ENCODE measurements around the gene PRND. TPM values are rescaled to one million over a fixed set of nuclear protein-coding genes. Genes with fewer than 3 reads are reported as not detected.

Gene PRND
- total and polyA plus RNA-seq, 2 donors (not counting 1 experiment from before 2014, with no cell fraction given): not detected

GRCh38 chr20:4765681-4766080 is 44.0 kb downstream of the PRND start:
- TF ChIP-seq CTCF (conservative IDR thresholded peaks at IDR 0.05 in 1 of 2, IDR thresholded peaks at IDR 0.05 in 1 of 2; ENCODE audit: low read depth in 1 of 2, low read length in 2 of 2): no peak
- TF ChIP-seq EZH2 (IDR thresholded peaks at IDR 0.05; ENCODE audit: low read length, missing control alignments): no peak
- no peak overlapping the region for H2AFZ ChIP-seq (ENCODE audit: low read length)
- DNase-seq (ENCODE audit: low read depth in 2 of 2): no peak
- no peak overlapping the region for H3K27ac ChIP-seq (ENCODE audit: insufficient read depth, low read length)
- H3K4me1 ChIP-seq (ENCODE audit: control insufficient read depth, extremely low read depth, insufficient read depth, low read length): peaks cover 7% of the 10 kb centered on the region
- no peak overlapping the region for H3K4me3 ChIP-seq (replicated peaks in 1 of 4; ENCODE audit: control extremely low read depth in 1 of 4, insufficient read depth in 1 of 4, low read depth in 3 of 4, low read length in 4 of 4)
- no peaks in the 10 kb centered on the region for H4K20me1 ChIP-seq (ENCODE audit: control insufficient read depth, extremely low read depth, insufficient read depth, low read length)
- no peak overlapping the region for H3K4me2 ChIP-seq (ENCODE audit: extremely low read depth, insufficient read depth, low read length)
- no peaks in the 10 kb centered on the region for H3K36me3 ChIP-seq (ENCODE audit: control insufficient read depth, insufficient read depth, low read length)
- H3K79me2 ChIP-seq (ENCODE audit: control insufficient read depth, insufficient read depth, low read length): no peaks in the 10 kb centered on the region
- H3K9ac ChIP-seq (ENCODE audit: insufficient read depth, low read length): no peak overlapping the region
- H3K27me3 ChIP-seq (ENCODE audit: control insufficient read depth, insufficient read depth, low read length): no peaks in the 10 kb centered on the region
- no peaks in the 10 kb centered on the region for H3K9me3 ChIP-seq (ENCODE audit: control insufficient read depth, insufficient read depth, low read depth, low read length)

GRCh38 chr20:4766631-4767030 is 44.9 kb downstream of the PRND start:
- DNase-seq (ENCODE audit: low read depth in 2 of 2): no peak
- no peak overlapping the region for H3K4me2 ChIP-seq (ENCODE audit: extremely low read depth, insufficient read depth, low read length)
- H3K4me3 ChIP-seq (replicated peaks in 1 of 4; ENCODE audit: control extremely low read depth in 1 of 4, insufficient read depth in 1 of 4, low read depth in 3 of 4, low read length in 4 of 4): no peak overlapping the region
- no peak overlapping the region for H3K27ac ChIP-seq (ENCODE audit: insufficient read depth, low read length)
- peaks cover under 1% of the 10 kb centered on the region for H3K4me1 ChIP-seq (ENCODE audit: control insufficient read depth, extremely low read depth, insufficient read depth, low read length)
- no peak for TF ChIP-seq CTCF (conservative IDR thresholded peaks at IDR 0.05 in 1 of 2, IDR thresholded peaks at IDR 0.05 in 1 of 2; ENCODE audit: low read depth in 1 of 2, low read length in 2 of 2)
- no peak for TF ChIP-seq EZH2 (IDR thresholded peaks at IDR 0.05; ENCODE audit: low read length, missing control alignments)
- no peak overlapping the region for H3K9ac ChIP-seq (ENCODE audit: insufficient read depth, low read length)
- H4K20me1 ChIP-seq (ENCODE audit: control insufficient read depth, extremely low read depth, insufficient read depth, low read length): no peaks in the 10 kb centered on the region
- no peaks in the 10 kb centered on the region for H3K36me3 ChIP-seq (ENCODE audit: control insufficient read depth, insufficient read depth, low read length)
- no peak overlapping the region for H2AFZ ChIP-seq (ENCODE audit: low read length)
- H3K9me3 ChIP-seq (ENCODE audit: control insufficient read depth, insufficient read depth, low read depth, low read length): no peaks in the 10 kb centered on the region
- H3K79me2 ChIP-seq (ENCODE audit: control insufficient read depth, insufficient read depth, low read length): no peaks in the 10 kb centered on the region
- no peaks in the 10 kb centered on the region for H3K27me3 ChIP-seq (ENCODE audit: control insufficient read depth, insufficient read depth, low read length)

- no peaks in the 10 kb centered on the region for H4K20me1 ChIP-seq (ENCODE audit: control insufficient read depth, extremely low read depth, insufficient read depth, low read length)
- no peak overlapping the region for H3K27ac ChIP-seq (ENCODE audit: insufficient read depth, low read length)
- no peaks in the 10 kb centered on the region for H3K27me3 ChIP-seq (ENCODE audit: control insufficient read depth, insufficient read depth, low read length)
- TF ChIP-seq CTCF (conservative IDR thresholded peaks at IDR 0.05 in 1 of 2, IDR thresholded peaks at IDR 0.05 in 1 of 2; ENCODE audit: low read depth in 1 of 2, low read length in 2 of 2): no peak
- TF ChIP-seq EZH2 (IDR thresholded peaks at IDR 0.05; ENCODE audit: low read length, missing control alignments): no peak
- no peak overlapping the region for H3K4me3 ChIP-seq (replicated peaks in 1 of 4; ENCODE audit: control extremely low read depth in 1 of 4, insufficient read depth in 1 of 4, low read depth in 3 of 4, low read length in 4 of 4)
- H3K79me2 ChIP-seq (ENCODE audit: control insufficient read depth, insufficient read depth, low read length): no peaks in the 10 kb centered on the region
- H3K36me3 ChIP-seq (ENCODE audit: control insufficient read depth, insufficient read depth, low read length): no peaks in the 10 kb centered on the region
- H3K4me2 ChIP-seq (ENCODE audit: extremely low read depth, insufficient read depth, low read length): no peak overlapping the region
- H2AFZ ChIP-seq (ENCODE audit: low read length): no peak overlapping the region
- no peaks in the 10 kb centered on the region for H3K9me3 ChIP-seq (ENCODE audit: control insufficient read depth, insufficient read depth, low read depth, low read length)
- no peak for DNase-seq (ENCODE audit: low read depth in 2 of 2)
- H3K4me1 ChIP-seq (ENCODE audit: control insufficient read depth, extremely low read depth, insufficient read depth, low read length): no peaks in the 10 kb centered on the region
- H3K9ac ChIP-seq (ENCODE audit: insufficient read depth, low read length): no peak overlapping the region
Observed at GRCh38 chr20:4767084-4767483, 45.4 kb downstream of the PRND start.
